Measurements from ENCODE around the gene MME. TPM values are rescaled to one million over a fixed set of nuclear protein-coding genes. Genes with fewer than 3 reads are reported as not detected.

Gene MME
- not detected for total RNA-seq

- Mint-ChIP-seq H3K9me3 (no peaks in the 10 kb centered on the region), H3K4me1 (peaks cover 10% of the 10 kb centered on the region), H3K4me3 (peak within 1 kb of the TSS; percentile 51), H3K36me3 (ENCODE audit: low read depth) (no peaks in the 10 kb centered on the region), H3K27ac (no peak within 1 kb of the TSS), H3K27me3 (peaks cover 54% of the 10 kb centered on the region)
- CTCF ChIA-PET, result no interaction called here
- POLR2A ChIA-PET, result no interaction called here
- no peak for DNase-seq
These were observed at the start of gene MME for GRCh38 chr3:155079746-155080487. Gene MME (plus strand): TSS chr3:155080319. CDS start chr3:155084168, 3,849 bp downstream.

- Mint-ChIP-seq H3K4me3 (no peak overlapping the region), H3K27ac (no peak overlapping the region), H3K9me3 (no peaks in the 10 kb centered on the region), H3K36me3 (ENCODE audit: low read depth) (no peaks in the 10 kb centered on the region), H3K4me1 (no peaks in the 10 kb centered on the region), H3K27me3 (no peaks in the 10 kb centered on the region)
- CTCF ChIA-PET, result interaction anchor here (0.6 kb wide), 1 partner anchor 553 kb away, joined by 3 read pairs; no protein-coding TSS in a partner anchor
- DNase-seq, result no peak
- POLR2A ChIA-PET, result no interaction called here
These were observed 48.9 kb upstream of the MME start for GRCh38 chr3:155031186-155031585.

GRCh38 chr3:155032918-155033317 is 47.2 kb upstream of the MME start:
- H3K4me3 Mint-ChIP-seq, result no peak overlapping the region
- H3K27ac Mint-ChIP-seq, result no peak overlapping the region
- no peak for DNase-seq
- no peaks in the 10 kb centered on the region for H3K9me3 Mint-ChIP-seq
- no peaks in the 10 kb centered on the region for H3K4me1 Mint-ChIP-seq
- H3K27me3 Mint-ChIP-seq, result no peaks in the 10 kb centered on the region
- POLR2A ChIA-PET, result no interaction called here
- H3K36me3 Mint-ChIP-seq (ENCODE audit: low read depth), result no peaks in the 10 kb centered on the region
- CTCF ChIA-PET, result no interaction called here

- Mint-ChIP-seq H3K36me3 (ENCODE audit: low read depth) (no peaks in the 10 kb centered on the region), H3K9me3 (no peaks in the 10 kb centered on the region), H3K27ac (no peak overlapping the region), H3K4me3 (no peak overlapping the region), H3K4me1 (no peaks in the 10 kb centered on the region), H3K27me3 (no peaks in the 10 kb centered on the region)
- DNase-seq, result no peak
- POLR2A ChIA-PET, result no interaction called here
- CTCF ChIA-PET, result no interaction called here
These were observed 45.3 kb upstream of the MME start for GRCh38 chr3:155034786-155035185.

- Mint-ChIP-seq H3K9me3 (no peaks in the 10 kb centered on the region), H3K4me3 (no peak overlapping the region)
- CTCF ChIA-PET, result no interaction called here
These were observed 44.6 kb upstream of the MME start for GRCh38 chr3:155035553-155035952.

GRCh38 chr3:155037508-155038202 is 42.5 kb upstream of the MME start:
- ChIA-PET POLR2A (no interaction called here), CTCF (no interaction called here)
- H3K27ac Mint-ChIP-seq, result no peak overlapping the region
- no peaks in the 10 kb centered on the region for H3K4me1 Mint-ChIP-seq
- no peak for DNase-seq
- no peak overlapping the region for H3K4me3 Mint-ChIP-seq
- no peaks in the 10 kb centered on the region for H3K36me3 Mint-ChIP-seq (ENCODE audit: low read depth)
- no peaks in the 10 kb centered on the region for H3K27me3 Mint-ChIP-seq
- no peaks in the 10 kb centered on the region for H3K9me3 Mint-ChIP-seq

More at GRCh38 chr3:155035553-155035952, 44.6 kb upstream of the MME start:
- Mint-ChIP-seq H3K36me3 (ENCODE audit: low read depth) (no peaks in the 10 kb centered on the region), H3K4me1 (no peaks in the 10 kb centered on the region), H3K27me3 (no peaks in the 10 kb centered on the region), H3K27ac (no peak overlapping the region)
- no peak for DNase-seq
- POLR2A ChIA-PET, result no interaction called here

- no peaks in the 10 kb centered on the region for H3K9me3 Mint-ChIP-seq
- POLR2A ChIA-PET, result no interaction called here
These were observed 41.9 kb upstream of the MME start for GRCh38 chr3:155038203-155038554.

GRCh38 chr3:155046935-155047334 is 33.2 kb upstream of the MME start:
- H3K27ac Mint-ChIP-seq, result no peak overlapping the region
- no peak for DNase-seq
- H3K27me3 Mint-ChIP-seq, result no peaks in the 10 kb centered on the region
- H3K4me1 Mint-ChIP-seq, result no peaks in the 10 kb centered on the region
- ChIA-PET POLR2A (no interaction called here), CTCF (no interaction called here)
- H3K4me3 Mint-ChIP-seq, result no peak overlapping the region
- peaks cover 9% of the 10 kb centered on the region for H3K9me3 Mint-ChIP-seq
- no peaks in the 10 kb centered on the region for H3K36me3 Mint-ChIP-seq (ENCODE audit: low read depth)

More at GRCh38 chr3:155038203-155038554, 41.9 kb upstream of the MME start:
- no peak for DNase-seq
- H3K36me3 Mint-ChIP-seq (ENCODE audit: low read depth), result no peaks in the 10 kb centered on the region
- no peak overlapping the region for H3K27ac Mint-ChIP-seq
- H3K27me3 Mint-ChIP-seq, result no peaks in the 10 kb centered on the region
- CTCF ChIA-PET, result no interaction called here
- no peak overlapping the region for H3K4me3 Mint-ChIP-seq
- H3K4me1 Mint-ChIP-seq, result no peaks in the 10 kb centered on the region

- Mint-ChIP-seq H3K27ac (no peak overlapping the region), H3K4me1 (no peaks in the 10 kb centered on the region), H3K9me3 (peaks cover 9% of the 10 kb centered on the region), H3K27me3 (no peaks in the 10 kb centered on the region), H3K4me3 (no peak overlapping the region), H3K36me3 (ENCODE audit: low read depth) (no peaks in the 10 kb centered on the region)
- ChIA-PET CTCF (no interaction called here), POLR2A (no interaction called here)
- no peak for DNase-seq
These were observed 32.4 kb upstream of the MME start for GRCh38 chr3:155047672-155048071.

GRCh38 chr3:155049959-155050358 is 30.2 kb upstream of the MME start:
- CTCF ChIA-PET, result no interaction called here
- no peak for DNase-seq
- Mint-ChIP-seq H3K36me3 (ENCODE audit: low read depth) (no peaks in the 10 kb centered on the region), H3K27ac (no peak overlapping the region), H3K27me3 (no peaks in the 10 kb centered on the region), H3K9me3 (peaks cover 18% of the 10 kb centered on the region), H3K4me1 (no peaks in the 10 kb centered on the region), H3K4me3 (no peak overlapping the region)
- POLR2A ChIA-PET, result no interaction called here

- Mint-ChIP-seq H3K4me3 (no peak overlapping the region), H3K4me1 (no peaks in the 10 kb centered on the region), H3K27me3 (no peaks in the 10 kb centered on the region), H3K27ac (no peak overlapping the region), H3K36me3 (ENCODE audit: low read depth) (no peaks in the 10 kb centered on the region), H3K9me3 (peaks cover 21% of the 10 kb centered on the region)
- ChIA-PET POLR2A (no interaction called here), CTCF (no interaction called here)
- no peak for DNase-seq
These were observed 27.6 kb upstream of the MME start for GRCh38 chr3:155052470-155052869.

GRCh38 chr3:155053756-155054155 is 26.4 kb upstream of the MME start:
- H3K27ac Mint-ChIP-seq, result no peak overlapping the region
- CTCF ChIA-PET, result no interaction called here
- peaks cover 21% of the 10 kb centered on the region for H3K9me3 Mint-ChIP-seq
- DNase-seq, result no peak
- POLR2A ChIA-PET, result no interaction called here
- H3K4me1 Mint-ChIP-seq, result no peaks in the 10 kb centered on the region
- H3K4me3 Mint-ChIP-seq, result no peak overlapping the region
- H3K27me3 Mint-ChIP-seq, result no peaks in the 10 kb centered on the region
- H3K36me3 Mint-ChIP-seq (ENCODE audit: low read depth), result no peaks in the 10 kb centered on the region

GRCh38 chr3:155064920-155065319 is 15.2 kb upstream of the MME start:
- no peaks in the 10 kb centered on the region for H3K27me3 Mint-ChIP-seq
- CTCF ChIA-PET, result no interaction called here
- H3K4me1 Mint-ChIP-seq, result no peaks in the 10 kb centered on the region
- no peaks in the 10 kb centered on the region for H3K36me3 Mint-ChIP-seq (ENCODE audit: low read depth)
- no peaks in the 10 kb centered on the region for H3K9me3 Mint-ChIP-seq
- POLR2A ChIA-PET, result no interaction called here
- H3K4me3 Mint-ChIP-seq, result no peak overlapping the region
- DNase-seq, result no peak
- no peak overlapping the region for H3K27ac Mint-ChIP-seq

GRCh38 chr3:155065537-155065936 is 14.6 kb upstream of the MME start:
- POLR2A ChIA-PET, result no interaction called here
- H3K9me3 Mint-ChIP-seq, result no peaks in the 10 kb centered on the region
- no peak overlapping the region for H3K4me3 Mint-ChIP-seq
- no peaks in the 10 kb centered on the region for H3K27me3 Mint-ChIP-seq
- CTCF ChIA-PET, result no interaction called here
- no peaks in the 10 kb centered on the region for H3K4me1 Mint-ChIP-seq
- no peak overlapping the region for H3K27ac Mint-ChIP-seq
- DNase-seq, result no peak
- H3K36me3 Mint-ChIP-seq (ENCODE audit: low read depth), result no peaks in the 10 kb centered on the region

All from activated CD4-positive, alpha-beta T cell treated with anti-CD3 and anti-CD28 coated beads, Interleukin-2, amount 10 ng/mL, durations not matched to agents 7 days and 5 days (primary cell).